Neural cell (in vitro differentiated cells): Measurements from ENCODE around the gene ESPNL. TPM values are rescaled to one million over a fixed set of nuclear protein-coding genes. Genes with fewer than 3 reads are reported as not detected.

Experiments
- H2AFZ ChIP-seq: fragments of 200-600, 300-800 bp; sonication (generic), shearing (Covaris generic); 2 replicates; pipeline ENCODE4 v1.6.0; 2014; ENCODE audit warnings: low read depth, mild to moderate bottlenecking, antibody characterized with exemption, low read length, moderate library complexity
- H3F3A ChIP-seq: fragments of 200-600 bp; shearing (Covaris generic); 2 replicates; pipeline ENCODE4 v1.6.1; 2016; ENCODE audit warnings: mild to moderate bottlenecking, moderate library complexity, mixed read lengths, antibody characterized with exemption, low read length; ENCODE audit not compliant: insufficient read depth, poor library complexity, severe bottlenecking
- H3K27ac ChIP-seq: fragments of 200-600, 300-800 bp; sonication (generic), shearing (Covaris generic); 2 replicates; pipeline ENCODE4 v1.5.1; 2014; ENCODE audit warnings: mild to moderate bottlenecking, low read length, moderate library complexity
- H3K27me3 ChIP-seq: fragments of 300-800, 200-600 bp; sonication (generic), shearing (Covaris generic); 2 replicates; pipeline ENCODE4 v1.6.0; 2014; ENCODE audit warnings: mild to moderate bottlenecking, low read depth, low read length, moderate library complexity; ENCODE audit not compliant: insufficient read depth
- H3K36me3 ChIP-seq: fragments of 300-800, 200-600 bp; sonication (generic), shearing (Covaris generic); 2 replicates; pipeline ENCODE4 v1.5.1; 2014; ENCODE audit warnings: mild to moderate bottlenecking, antibody characterized with exemption, low read length, moderate library complexity; ENCODE audit not compliant: insufficient read depth
- H3K4me2 ChIP-seq: fragments of 300-800, 200-600 bp; sonication (generic), shearing (Covaris generic); 2 replicates; pipeline ENCODE4 v1.6.0; 2014; ENCODE audit warnings: mild to moderate bottlenecking, low read length
- H3K4me3 ChIP-seq: fragments of 300-800, 200-600 bp; sonication (generic), shearing (Covaris generic); 2 replicates; pipeline ENCODE4 v1.5.1; 2014; ENCODE audit warnings: mild to moderate bottlenecking, low read length, moderate library complexity
- H3K79me2 ChIP-seq: fragments of 200-600 bp; shearing (Covaris generic); replicated peaks from 2 replicates; pipeline ENCODE4 v1.6.0; 2014; ENCODE audit warnings: mild to moderate bottlenecking, low read length, moderate library complexity; ENCODE audit not compliant: insufficient read depth
- H3K9ac ChIP-seq: fragments of 300-800, 200-600 bp; sonication (generic), shearing (Covaris generic); 2 replicates; pipeline ENCODE4 v1.6.1; 2016; ENCODE audit warnings: mild to moderate bottlenecking, low read length, mixed read lengths
- H3K9me2 ChIP-seq: fragments of 200-600 bp; shearing (Covaris generic); 2 replicates; pipeline ENCODE4 v1.6.1; 2016; ENCODE audit warnings: mild to moderate bottlenecking, low read length, mixed read lengths; ENCODE audit not compliant: insufficient read depth
- H3K9me3 ChIP-seq: fragments of 200-600, 300-800 bp; sonication (generic), shearing (Covaris generic); 2 replicates; pipeline ENCODE4 v1.6.1; 2016; ENCODE audit warnings: mild to moderate bottlenecking, mixed run types, low read length, moderate library complexity, mixed read lengths
- H4K20me1 ChIP-seq: fragments of 200-600 bp; shearing (Covaris generic); 2 replicates; pipeline ENCODE4 v1.6.1; 2016; ENCODE audit warnings: mild to moderate bottlenecking, mixed run types; ENCODE audit not compliant: insufficient read depth
- EP300 ChIP-seq: fragments of 450-650 bp; conservative IDR thresholded peaks from 2 replicates; pipeline ENCODE4 v1.6.1; 2014; ENCODE audit warnings: antibody characterized with exemption, mild to moderate bottlenecking, moderate library complexity; ENCODE audit not compliant: poor library complexity, severe bottlenecking
- EZH2 ChIP-seq: fragments of 200-600, 300-800 bp; shearing (Covaris generic), sonication (generic); IDR thresholded peaks from 2 replicates; pipeline ENCODE4 v1.6.1; 2014; ENCODE audit warnings: antibody characterized with exemption, low read length, borderline replicate concordance, mild to moderate bottlenecking; ENCODE audit not compliant: insufficient read depth, poor library complexity, severe bottlenecking
- POLR2AphosphoS5 ChIP-seq: IDR thresholded peaks from 2 replicates; pipeline ENCODE4 v1.6.1; 2012
- RAD21 ChIP-seq: fragments of 450-650 bp; conservative IDR thresholded peaks from 2 replicates; pipeline ENCODE4 v1.6.1; 2014; ENCODE audit warnings: antibody characterized with exemption, mild to moderate bottlenecking, moderate library complexity
- SMC3 ChIP-seq: fragments of 450-650 bp; conservative IDR thresholded peaks from 2 replicates; pipeline ENCODE4 v1.6.1; 2014; ENCODE audit warnings: antibody characterized with exemption, mild to moderate bottlenecking, moderate library complexity; ENCODE audit not compliant: poor library complexity
- polyA plus RNA-seq: library from polyadenylated mRNA; depleted of rRNA; stranded (reverse); fragments of >200 nt; gene quantifications from 2 replicates; pipeline ENCODE4 v1.2.3, GENCODE V29; 2014
- TF ChIP-seq, protein P1 (sequence below): IDR thresholded peaks from 2 replicates; pipeline ENCODE4 v1.6.1; 2012; ENCODE audit warnings: borderline replicate concordance
- TF ChIP-seq, protein P2 (sequence below): fragments of 450-650 bp; IDR thresholded peaks from 2 replicates; pipeline ENCODE4 v1.5.1; 2014; ENCODE audit warnings: antibody characterized with exemption, mild to moderate bottlenecking, moderate library complexity; ENCODE audit not compliant: poor library complexity, severe bottlenecking

The ESPNL gene
- polyA plus RNA-seq, 1 donor from 2014 or later = 0.69 TPM

DNA sequence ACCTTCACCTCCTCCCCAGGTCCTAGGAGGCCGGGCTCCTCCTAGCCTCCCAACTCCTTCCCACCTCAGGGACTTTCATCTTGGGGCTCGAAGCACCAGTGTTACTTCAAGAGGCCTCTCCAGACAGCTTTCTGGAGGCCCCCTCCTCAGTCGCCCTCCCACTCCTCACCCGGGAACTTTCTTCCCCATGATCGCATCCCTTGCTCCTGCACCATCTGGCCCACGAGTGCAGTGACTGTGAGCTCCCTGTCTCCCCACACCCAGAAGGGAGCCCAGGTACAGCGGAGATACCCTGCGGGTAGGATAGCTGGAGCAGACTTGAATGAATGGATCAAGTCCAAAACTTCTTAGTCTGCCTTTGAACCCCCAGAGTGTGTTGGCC is 64.8 kb downstream of the ESPNL start:
- H3K27ac ChIP-seq = no peak overlapping the region
- H3K27me3 ChIP-seq = peaks cover 36% of the 10 kb centered on the region

DNA sequence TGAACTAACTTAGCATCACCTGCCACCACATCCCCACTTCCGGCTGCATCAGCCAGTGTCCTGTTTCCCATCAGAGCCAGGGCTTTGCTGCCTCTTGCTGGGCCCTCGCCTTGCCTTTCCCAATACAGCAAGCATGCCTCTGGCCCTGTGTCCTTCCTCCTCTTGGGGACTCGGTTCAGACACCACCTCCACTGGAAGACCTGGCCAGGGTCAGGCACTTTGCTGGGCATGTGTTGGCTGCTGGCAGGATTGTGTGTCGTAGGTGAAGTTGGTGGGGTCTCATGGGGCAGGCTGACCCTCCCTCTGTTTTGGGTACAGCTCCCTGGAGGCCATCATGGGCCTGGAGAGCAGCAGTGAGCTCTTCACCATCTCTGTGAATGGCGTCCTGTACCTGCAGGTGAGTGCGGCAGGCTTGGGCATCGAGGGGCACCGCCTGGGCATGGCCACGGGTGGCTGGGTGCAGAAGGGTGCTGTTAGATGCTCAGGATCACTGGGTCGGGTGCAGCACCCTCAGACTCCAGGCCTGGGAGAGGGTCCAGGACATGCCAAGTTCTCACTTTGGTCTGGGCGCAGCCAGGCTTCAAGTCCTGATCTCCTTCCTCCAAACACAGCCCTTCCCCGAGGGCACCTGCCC is 65.3 kb downstream of the ESPNL start:
- Histone ChIP-seq H3K4me2 (no peak overlapping the region), H4K20me1 (no peaks in the 10 kb centered on the region), H3K9ac (no peak overlapping the region), H3K36me3 (no peaks in the 10 kb centered on the region), H3K27me3 (peaks cover 31% of the 10 kb centered on the region), H3K4me3 (no peak overlapping the region), H3F3A (no peaks in the 10 kb centered on the region), H3K79me2 (no peaks in the 10 kb centered on the region), H3K9me3 (no peaks in the 10 kb centered on the region), H3K27ac (no peak overlapping the region), H2AFZ (no peak overlapping the region), H3K9me2 (no peaks in the 10 kb centered on the region)
- TF ChIP-seq SMC3 = no peak
- TF ChIP-seq, protein P1, sequence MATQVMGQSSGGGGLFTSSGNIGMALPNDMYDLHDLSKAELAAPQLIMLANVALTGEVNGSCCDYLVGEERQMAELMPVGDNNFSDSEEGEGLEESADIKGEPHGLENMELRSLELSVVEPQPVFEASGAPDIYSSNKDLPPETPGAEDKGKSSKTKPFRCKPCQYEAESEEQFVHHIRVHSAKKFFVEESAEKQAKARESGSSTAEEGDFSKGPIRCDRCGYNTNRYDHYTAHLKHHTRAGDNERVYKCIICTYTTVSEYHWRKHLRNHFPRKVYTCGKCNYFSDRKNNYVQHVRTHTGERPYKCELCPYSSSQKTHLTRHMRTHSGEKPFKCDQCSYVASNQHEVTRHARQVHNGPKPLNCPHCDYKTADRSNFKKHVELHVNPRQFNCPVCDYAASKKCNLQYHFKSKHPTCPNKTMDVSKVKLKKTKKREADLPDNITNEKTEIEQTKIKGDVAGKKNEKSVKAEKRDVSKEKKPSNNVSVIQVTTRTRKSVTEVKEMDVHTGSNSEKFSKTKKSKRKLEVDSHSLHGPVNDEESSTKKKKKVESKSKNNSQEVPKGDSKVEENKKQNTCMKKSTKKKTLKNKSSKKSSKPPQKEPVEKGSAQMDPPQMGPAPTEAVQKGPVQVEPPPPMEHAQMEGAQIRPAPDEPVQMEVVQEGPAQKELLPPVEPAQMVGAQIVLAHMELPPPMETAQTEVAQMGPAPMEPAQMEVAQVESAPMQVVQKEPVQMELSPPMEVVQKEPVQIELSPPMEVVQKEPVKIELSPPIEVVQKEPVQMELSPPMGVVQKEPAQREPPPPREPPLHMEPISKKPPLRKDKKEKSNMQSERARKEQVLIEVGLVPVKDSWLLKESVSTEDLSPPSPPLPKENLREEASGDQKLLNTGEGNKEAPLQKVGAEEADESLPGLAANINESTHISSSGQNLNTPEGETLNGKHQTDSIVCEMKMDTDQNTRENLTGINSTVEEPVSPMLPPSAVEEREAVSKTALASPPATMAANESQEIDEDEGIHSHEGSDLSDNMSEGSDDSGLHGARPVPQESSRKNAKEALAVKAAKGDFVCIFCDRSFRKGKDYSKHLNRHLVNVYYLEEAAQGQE = no peak

More for the DNA sequence above, 64.8 kb downstream of the ESPNL start:
- TF ChIP-seq, protein P1 = no peak
- TF ChIP-seq EP300 (no peak), RAD21 (no peak), EZH2 (no peak), POLR2AphosphoS5 (no peak), SMC3 (no peak)
- TF ChIP-seq, protein P2, sequence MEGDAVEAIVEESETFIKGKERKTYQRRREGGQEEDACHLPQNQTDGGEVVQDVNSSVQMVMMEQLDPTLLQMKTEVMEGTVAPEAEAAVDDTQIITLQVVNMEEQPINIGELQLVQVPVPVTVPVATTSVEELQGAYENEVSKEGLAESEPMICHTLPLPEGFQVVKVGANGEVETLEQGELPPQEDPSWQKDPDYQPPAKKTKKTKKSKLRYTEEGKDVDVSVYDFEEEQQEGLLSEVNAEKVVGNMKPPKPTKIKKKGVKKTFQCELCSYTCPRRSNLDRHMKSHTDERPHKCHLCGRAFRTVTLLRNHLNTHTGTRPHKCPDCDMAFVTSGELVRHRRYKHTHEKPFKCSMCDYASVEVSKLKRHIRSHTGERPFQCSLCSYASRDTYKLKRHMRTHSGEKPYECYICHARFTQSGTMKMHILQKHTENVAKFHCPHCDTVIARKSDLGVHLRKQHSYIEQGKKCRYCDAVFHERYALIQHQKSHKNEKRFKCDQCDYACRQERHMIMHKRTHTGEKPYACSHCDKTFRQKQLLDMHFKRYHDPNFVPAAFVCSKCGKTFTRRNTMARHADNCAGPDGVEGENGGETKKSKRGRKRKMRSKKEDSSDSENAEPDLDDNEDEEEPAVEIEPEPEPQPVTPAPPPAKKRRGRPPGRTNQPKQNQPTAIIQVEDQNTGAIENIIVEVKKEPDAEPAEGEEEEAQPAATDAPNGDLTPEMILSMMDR = no peak
- H3K9ac ChIP-seq = no peak overlapping the region
- no peak overlapping the region for H3K4me3 ChIP-seq
- H3K36me3 ChIP-seq = no peaks in the 10 kb centered on the region
- H3F3A ChIP-seq = no peaks in the 10 kb centered on the region
- H3K9me2 ChIP-seq = no peaks in the 10 kb centered on the region
- H3K9me3 ChIP-seq = no peaks in the 10 kb centered on the region
- no peak overlapping the region for H2AFZ ChIP-seq
- no peaks in the 10 kb centered on the region for H3K79me2 ChIP-seq
- H3K4me2 ChIP-seq = no peak overlapping the region
- no peaks in the 10 kb centered on the region for H4K20me1 ChIP-seq
